Measurements from ENCODE around the gene PTPA. TPM values are rescaled to one million over a fixed set of nuclear protein-coding genes. Genes with fewer than 3 reads are reported as not detected.

Gene PTPA
- total and polyA plus RNA-seq, 9 of the 15 experiments (the other 6 are each of a cell fraction or from before 2014, with no cell fraction given) = 1.7 to 121 (median 72.6) TPM

GRCh38 chr9:129143031-129143927 is 32.1 kb downstream of the PTPA start:
- POLR2A ChIA-PET = interaction anchor here (0.8 to 2.1 kb wide), 8 partner anchors 10 to 465 kb away, joined by 3 to 6 read pairs (median 4); partner anchors contain the start of gene IER5L
- DNase-seq (ENCODE audit: extremely low read depth in 1 of 4, low spot score in 3 of 4) (peak; percentile 75 to 81 (median 80)), FAIRE-seq (peak; percentile 88), ATAC-seq (peak; percentile 56)
- H3K9me3 ChIP-seq (replicated peaks; ENCODE audit: control insufficient read depth, insufficient read depth, low read depth, low read length) = no peaks in the 10 kb centered on the region
- in situ Hi-C loops (cut with MboI) = no loop called here
- BruUV-seq (replicated peaks) = no TSS peak
- CTCF ChIA-PET (ENCODE audit: low intra/inter-chr PET ratio) = interaction anchor here (0.5 to 2.0 kb wide), 3 partner anchors 467 to 468 kb away, joined by 3 to 7 read pairs (median 4); no protein-coding TSS in a partner anchor
- H3K9me1 ChIP-seq (ENCODE audit: control insufficient read depth, insufficient read depth, low read length) = no peaks in the 10 kb centered on the region
- peaks cover 30 to 63% of the 10 kb centered on the region in 2 experiments for H3K4me1 ChIP-seq (replicated peaks in 1 of 2; ENCODE audit: control insufficient read depth in 2 of 2, insufficient read depth in 2 of 2, low read length in 2 of 2)
- H3K27ac ChIP-seq (ENCODE audit: extremely low read depth, low read depth, low read length) = no peak overlapping the region; the same call in 2 of the 3 replicates
- peaks cover 17% of the 10 kb centered on the region for H3K79me2 ChIP-seq (ENCODE audit: control insufficient read depth, insufficient read depth, low read length)
- no peaks in the 10 kb centered on the region for H4K20me1 ChIP-seq (replicated peaks; ENCODE audit: control insufficient read depth, insufficient read depth, low read length)
- intact Hi-C loops (cut with micrococcal nuclease) = no loop called here
- no peak overlapping the region for H2AFZ ChIP-seq (ENCODE audit: low read depth, low read length)
- no peak overlapping the region for H3K4me2 ChIP-seq (ENCODE audit: insufficient read depth, low read length)
- H3K4me3 ChIP-seq = no peak overlapping the region
- H3K9ac ChIP-seq (ENCODE audit: insufficient read depth in 1 of 2, low read depth in 2 of 2, low read length in 2 of 2) = peak overlapping the region in 1 of 2 experiments; percentile 59; a peak in 2 of 4 replicates
- 49% methylated on average over 10 of the region's 14 CpGs for WGBS (ENCODE audit: insufficient coverage, low coverage, missing lambda C conversion rate)
- peaks cover 56% of the 10 kb centered on the region; the same call in 2 of the 3 replicates for H3K36me3 ChIP-seq (ENCODE audit: control insufficient read depth, insufficient read depth, low read length)
- H3K27me3 ChIP-seq (ENCODE audit: control insufficient read depth in 2 of 2, insufficient read depth in 2 of 2, low read length in 2 of 2) = no peaks in the 10 kb centered on the region
- no peak for TF ChIP-seq XRCC4 (IDR thresholded peaks at IDR 0.05; ENCODE audit: extremely low read depth, insufficient read depth, insufficient read length)
- no peak for TF ChIP-seq ZNF175 (CRISPR knock-in tag; IDR thresholded peaks at IDR 0.05; ENCODE audit: low read depth)
- TF ChIP-seq, protein P1, sequence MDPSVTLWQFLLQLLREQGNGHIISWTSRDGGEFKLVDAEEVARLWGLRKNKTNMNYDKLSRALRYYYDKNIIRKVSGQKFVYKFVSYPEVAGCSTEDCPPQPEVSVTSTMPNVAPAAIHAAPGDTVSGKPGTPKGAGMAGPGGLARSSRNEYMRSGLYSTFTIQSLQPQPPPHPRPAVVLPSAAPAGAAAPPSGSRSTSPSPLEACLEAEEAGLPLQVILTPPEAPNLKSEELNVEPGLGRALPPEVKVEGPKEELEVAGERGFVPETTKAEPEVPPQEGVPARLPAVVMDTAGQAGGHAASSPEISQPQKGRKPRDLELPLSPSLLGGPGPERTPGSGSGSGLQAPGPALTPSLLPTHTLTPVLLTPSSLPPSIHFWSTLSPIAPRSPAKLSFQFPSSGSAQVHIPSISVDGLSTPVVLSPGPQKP (CRISPR knock-in tag; IDR thresholded peaks at IDR 0.05) = no peak
- no peak for TF ChIP-seq ZNF507 (tag; conservative IDR thresholded peaks at IDR 0.05)
- TF ChIP-seq, protein P2, sequence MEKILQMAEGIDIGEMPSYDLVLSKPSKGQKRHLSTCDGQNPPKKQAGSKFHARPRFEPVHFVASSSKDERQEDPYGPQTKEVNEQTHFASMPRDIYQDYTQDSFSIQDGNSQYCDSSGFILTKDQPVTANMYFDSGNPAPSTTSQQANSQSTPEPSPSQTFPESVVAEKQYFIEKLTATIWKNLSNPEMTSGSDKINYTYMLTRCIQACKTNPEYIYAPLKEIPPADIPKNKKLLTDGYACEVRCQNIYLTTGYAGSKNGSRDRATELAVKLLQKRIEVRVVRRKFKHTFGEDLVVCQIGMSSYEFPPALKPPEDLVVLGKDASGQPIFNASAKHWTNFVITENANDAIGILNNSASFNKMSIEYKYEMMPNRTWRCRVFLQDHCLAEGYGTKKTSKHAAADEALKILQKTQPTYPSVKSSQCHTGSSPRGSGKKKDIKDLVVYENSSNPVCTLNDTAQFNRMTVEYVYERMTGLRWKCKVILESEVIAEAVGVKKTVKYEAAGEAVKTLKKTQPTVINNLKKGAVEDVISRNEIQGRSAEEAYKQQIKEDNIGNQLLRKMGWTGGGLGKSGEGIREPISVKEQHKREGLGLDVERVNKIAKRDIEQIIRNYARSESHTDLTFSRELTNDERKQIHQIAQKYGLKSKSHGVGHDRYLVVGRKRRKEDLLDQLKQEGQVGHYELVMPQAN (IDR thresholded peaks at IDR 0.05; ENCODE audit: borderline replicate concordance) = no peak
- peak; percentile 50 for TF ChIP-seq SMC3 (conservative IDR thresholded peaks at IDR 0.05; ENCODE audit: insufficient read depth, low read depth, low read length)
- TF ChIP-seq SMARCA5 (IDR thresholded peaks at IDR 0.05) = no peak
- peak; percentile 22; the same call in 1 of the 2 replicates for TF ChIP-seq VEZF1 (CRISPR knock-in tag; IDR thresholded peaks at IDR 0.05)
- peak; percentile 72 for TF ChIP-seq EGR1 (conservative IDR thresholded peaks at IDR 0.05)
- no peak for TF ChIP-seq FOXK2 (conservative IDR thresholded peaks at IDR 0.05 in 1 of 2, IDR thresholded peaks at IDR 0.05 in 1 of 2; ENCODE audit: low read depth in 2 of 2)
- TF ChIP-seq U2AF2 (optimal IDR thresholded peaks at IDR 0.05; ENCODE audit: low read depth, low read length) = no peak
- no peak for TF ChIP-seq YBX1 (IDR thresholded peaks at IDR 0.05)
- no peak for TF ChIP-seq NEUROD1 (IDR thresholded peaks at IDR 0.05; ENCODE audit: borderline replicate concordance, low read depth, low read length, partially characterized antibody)
- no peak for TF ChIP-seq ZNF589 (CRISPR knock-in tag; IDR thresholded peaks at IDR 0.05; ENCODE audit: low read depth)
- 0 out of 2 replicates have a peak, but pooled peaks have one; percentile 30 for TF ChIP-seq ETV1 (tag; conservative IDR thresholded peaks at IDR 0.05; ENCODE audit: low read depth)
- TF ChIP-seq ESRRA (IDR thresholded peaks at IDR 0.05; ENCODE audit: borderline replicate concordance, low read depth) = no peak
